ENCODE data around the gene SOX6.

SOX6 gene

DNA sequence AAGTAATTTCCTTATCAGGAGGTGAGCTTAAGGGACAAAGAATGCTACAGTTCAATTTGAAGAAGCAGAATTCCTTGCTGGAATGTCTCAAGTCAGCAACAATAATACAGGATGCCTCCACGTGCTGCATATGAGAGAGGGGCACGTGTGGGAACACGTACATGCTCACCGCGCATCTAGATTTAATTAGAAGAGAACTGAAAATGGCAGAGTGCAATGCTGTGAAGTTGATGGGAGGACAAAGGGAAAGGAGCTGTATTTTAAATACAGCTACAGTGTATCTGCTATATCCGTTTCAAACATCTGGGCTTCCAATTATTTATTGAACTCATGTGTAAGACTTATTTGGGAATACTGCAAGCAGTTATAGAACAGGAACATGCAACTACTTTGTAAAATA is 328.7 kb downstream of the SOX6 start:
- no peak for TF ChIP-seq CTCF (IDR thresholded peaks at IDR 0.05; ENCODE audit: extremely low read depth, insufficient read depth, missing control alignments)
- DNase-seq (ENCODE audit: low spot score), result no peak
- in situ Hi-C loops (cut with MboI; ENCODE audit: low pct_unique_long_range_greater_than_20kb, low sequenced_read_pairs, unreplicated experiment), result no loop called here

- in situ Hi-C loops (cut with MboI; ENCODE audit: low pct_unique_long_range_greater_than_20kb, low sequenced_read_pairs, unreplicated experiment), result no loop called here
- DNase-seq (ENCODE audit: low spot score), result no peak
- TF ChIP-seq CTCF (IDR thresholded peaks at IDR 0.05; ENCODE audit: extremely low read depth, insufficient read depth, missing control alignments), result no peak
Measured at GRCh38 chr11:16026849-16027248, 329.5 kb downstream of the SOX6 start.

- TF ChIP-seq CTCF (IDR thresholded peaks at IDR 0.05; ENCODE audit: extremely low read depth, insufficient read depth, missing control alignments), result no peak
- in situ Hi-C loops (cut with MboI; ENCODE audit: low pct_unique_long_range_greater_than_20kb, low sequenced_read_pairs, unreplicated experiment), result no loop called here
- no peak for DNase-seq (ENCODE audit: low spot score)
Measured at GRCh38 chr11:16018931-16019330, 337.4 kb downstream of the SOX6 start.

GRCh38 chr11:16016468-16016829 is 339.9 kb downstream of the SOX6 start:
- in situ Hi-C loops (cut with MboI; ENCODE audit: low pct_unique_long_range_greater_than_20kb, low sequenced_read_pairs, unreplicated experiment), result no loop called here
- TF ChIP-seq CTCF (IDR thresholded peaks at IDR 0.05; ENCODE audit: extremely low read depth, insufficient read depth, missing control alignments), result no peak
- DNase-seq (ENCODE audit: low spot score), result no peak

- in situ Hi-C loops (cut with MboI; ENCODE audit: low pct_unique_long_range_greater_than_20kb, low sequenced_read_pairs, unreplicated experiment), result no loop called here
- no peak for DNase-seq (ENCODE audit: low spot score)
- TF ChIP-seq CTCF (IDR thresholded peaks at IDR 0.05; ENCODE audit: extremely low read depth, insufficient read depth, missing control alignments), result no peak
Measured at GRCh38 chr11:16015741-16016467, 340.4 kb downstream of the SOX6 start.

- no peak for TF ChIP-seq CTCF (IDR thresholded peaks at IDR 0.05; ENCODE audit: extremely low read depth, insufficient read depth, missing control alignments)
- in situ Hi-C loops (cut with MboI; ENCODE audit: low pct_unique_long_range_greater_than_20kb, low sequenced_read_pairs, unreplicated experiment), result no loop called here
- DNase-seq (ENCODE audit: low spot score), result no peak
Measured at GRCh38 chr11:16013649-16014275, 342.6 kb downstream of the SOX6 start.

Measured in GM13977 (cell line).